Spleen (tissue), 7 donors: Measurements from ENCODE around the gene PDE10A.

Experiments used
- CTCF ChIP-seq, 11 experiments: fragments of 200-600 bp in 7 of 11; fragments of 450-650 bp in 4 of 11; sonication (generic) in 4 of 11; IDR thresholded peaks in 8 of 11; conservative IDR thresholded peaks in 3 of 11; 1 replicate in 7 of 11; 2 replicates in 4 of 11; pipeline versions ENCODE4 v1.4.0 to v1.8.0; 2016 to 2021; ENCODE audit warnings: antibody characterized with exemption in 11 of 11, inconsistent platforms in 4 of 11, mild to moderate bottlenecking in 1 of 11
- POLR2A ChIP-seq, 3 donors: fragments of 450-650 bp; IDR thresholded peaks; one replicate each; pipeline ENCODE4 v1.5.1; 2017; ENCODE audit warnings: antibody characterized with exemption in 3 of 3, mild to moderate bottlenecking in 1 of 3
- donor health status: DM: no; HTN: no; CAD: no; lungs with moderate emphysema.
- donor health status: DM: no; HTN: no; CAD: no.
- donor health status: DM: no; HTN: no; CAD: no.

GRCh38 chr6:165689699-165690098, 26.7 kb upstream of the PDE10A start:
- TF ChIP-seq POLR2A (IDR thresholded peaks at IDR 0.05) (no peak), CTCF (IDR thresholded peaks at IDR 0.05 in 8 of 11, conservative IDR thresholded peaks at IDR 0.05 in 3 of 11) (no peak)
